ENCODE measurements around the gene HOXB2.
"Not testable (repeated sequence)": the region's sequence is repeated elsewhere in the genome, so short reads cannot be mapped to it uniquely, and the experiment has no call there.

HOXB2 gene

GRCh38 chr17:48513097-48513496, 31.8 kb downstream of the HOXB2 start:
- no peak for DNase-seq

GRCh38 chr17:48510761-48511604, 33.9 kb downstream of the HOXB2 start:
- no peak for DNase-seq

GRCh38 chr17:48510381-48510760, 34.5 kb downstream of the HOXB2 start:
- no peak for DNase-seq

GRCh38 chr17:48509708-48510107, 35.2 kb downstream of the HOXB2 start:
- DNase-seq, result not testable (repeated sequence)

DNA sequence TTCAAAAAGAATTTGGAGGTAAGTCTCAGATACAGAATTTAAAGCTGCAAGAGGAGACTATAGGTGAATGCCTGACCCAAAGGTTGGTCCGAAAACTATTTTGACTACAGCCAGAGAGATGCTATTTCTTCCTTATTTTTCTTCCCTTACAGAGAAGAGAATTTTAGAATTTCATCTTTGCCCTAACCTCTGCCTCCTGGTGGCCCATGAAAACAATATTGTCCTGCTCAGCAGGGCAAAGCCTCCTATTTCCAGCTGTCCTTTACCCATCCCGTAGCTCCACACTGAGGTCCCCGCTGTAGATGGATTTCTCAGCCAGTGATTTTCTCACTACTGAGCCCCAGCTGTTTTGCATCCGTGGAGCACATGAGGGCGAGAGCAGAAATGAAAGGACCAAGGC, 38.7 kb downstream of the HOXB2 start:
- DNase-seq, result no peak

DNA sequence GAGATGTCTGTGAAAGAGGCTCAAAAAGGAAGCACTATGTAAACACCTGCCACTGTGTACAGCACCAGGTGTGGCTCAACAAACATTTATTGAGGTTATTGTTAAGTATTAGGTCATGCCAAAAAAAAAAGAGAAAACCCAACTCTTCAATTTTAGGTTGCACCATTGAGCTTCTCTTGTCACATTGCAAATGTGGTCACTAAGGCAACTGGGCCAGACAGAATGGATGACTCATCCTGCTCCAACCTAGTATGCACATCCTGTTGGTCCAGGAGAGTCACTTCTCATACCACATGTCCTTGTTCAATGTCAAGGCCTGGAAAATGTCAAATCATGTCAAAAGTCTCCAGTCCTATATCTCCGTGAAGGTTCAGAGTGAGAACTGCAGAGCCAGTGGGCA, 39.1 kb downstream of the HOXB2 start:
- DNase-seq, result no peak

DNA sequence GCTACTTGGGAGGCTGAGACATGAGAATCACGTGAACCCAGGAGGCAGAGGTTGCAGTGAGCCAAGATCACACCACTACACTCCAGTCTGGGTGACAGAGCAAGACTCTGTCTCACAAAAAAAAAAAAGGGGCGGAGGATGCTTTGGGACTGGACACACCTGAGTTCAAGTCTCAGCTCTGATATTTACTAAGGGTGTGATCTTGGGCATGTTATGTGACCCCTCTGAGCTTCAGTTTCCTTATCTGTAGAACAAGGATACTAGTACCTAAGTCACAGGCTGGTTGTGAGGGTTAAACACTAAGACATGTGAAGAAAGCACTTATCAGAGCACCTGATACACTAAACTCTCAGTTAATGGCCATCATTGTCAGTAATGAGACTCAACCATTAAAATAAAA, 40.0 kb downstream of the HOXB2 start:
- no peak for DNase-seq

DNA sequence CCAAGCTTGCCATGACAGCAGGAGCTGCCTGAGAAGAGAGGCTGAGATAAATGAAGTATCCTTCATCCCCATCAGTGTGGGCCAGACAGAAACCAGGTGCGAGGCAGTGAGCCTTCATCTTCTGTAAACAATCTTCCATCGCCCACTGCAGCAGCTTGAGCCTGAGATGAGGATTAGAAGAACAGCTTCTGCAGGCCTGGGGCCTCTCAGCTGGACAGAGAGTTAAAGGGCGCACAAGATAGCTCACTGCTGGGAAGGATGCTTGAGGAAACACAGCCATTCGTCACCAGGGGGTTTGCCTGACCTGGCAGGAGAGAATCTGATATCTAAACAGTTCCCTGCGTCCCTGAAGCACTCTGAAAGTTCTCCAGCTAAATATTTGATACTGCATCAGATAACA, 41.2 kb downstream of the HOXB2 start:
- no peak for DNase-seq

DNA sequence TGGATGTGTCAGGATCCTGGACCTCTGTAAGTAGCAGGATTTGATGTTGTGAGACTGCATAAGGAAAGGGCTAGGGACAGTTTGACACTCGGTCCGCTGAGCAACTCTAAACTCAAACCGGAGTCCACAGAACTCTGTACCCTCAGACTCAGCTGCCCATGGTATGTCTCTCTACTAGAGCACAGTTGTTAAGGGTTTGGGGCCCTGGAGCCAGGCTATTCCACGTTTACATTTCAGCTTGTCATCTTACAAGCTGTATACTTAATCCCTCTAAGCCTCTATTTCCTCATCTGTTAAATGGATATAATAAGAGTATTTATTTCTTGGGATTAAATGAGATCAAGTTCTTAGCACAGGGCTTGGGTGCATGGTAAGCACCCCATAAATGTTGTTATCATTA, 42.0 kb downstream of the HOXB2 start:
- no peak for DNase-seq

DNA sequence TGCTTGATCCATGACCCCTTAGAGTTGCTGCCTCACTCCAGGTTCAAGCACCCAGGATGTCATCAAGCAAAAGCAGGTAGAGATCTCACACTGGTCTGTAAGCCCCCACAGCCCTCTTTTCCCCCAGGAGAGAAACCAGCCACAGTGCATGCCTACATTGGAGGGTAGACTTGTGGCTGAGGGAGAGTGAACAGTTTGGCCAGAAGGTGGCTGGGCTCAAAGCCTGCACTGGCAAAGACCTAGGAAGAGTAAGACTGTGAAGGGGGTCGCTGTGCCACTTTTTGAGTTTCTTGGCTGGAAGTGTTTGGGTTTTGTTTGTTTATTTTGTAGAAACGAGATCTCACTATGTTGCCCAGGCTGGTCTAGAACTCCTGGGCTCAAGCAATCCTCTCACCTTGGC, 42.6 kb downstream of the HOXB2 start:
- no peak for DNase-seq

- no peak for DNase-seq
Observed at GRCh38 chr17:48500435-48501426, 44.2 kb downstream of the HOXB2 start.

- no peak for DNase-seq
Observed at GRCh38 chr17:48499735-48500434, 45.0 kb downstream of the HOXB2 start.

GRCh38 chr17:48499248-48499647, 45.7 kb downstream of the HOXB2 start:
- no peak for DNase-seq

- no peak for DNase-seq
Observed at GRCh38 chr17:48498164-48498850, 46.6 kb downstream of the HOXB2 start.

DNA sequence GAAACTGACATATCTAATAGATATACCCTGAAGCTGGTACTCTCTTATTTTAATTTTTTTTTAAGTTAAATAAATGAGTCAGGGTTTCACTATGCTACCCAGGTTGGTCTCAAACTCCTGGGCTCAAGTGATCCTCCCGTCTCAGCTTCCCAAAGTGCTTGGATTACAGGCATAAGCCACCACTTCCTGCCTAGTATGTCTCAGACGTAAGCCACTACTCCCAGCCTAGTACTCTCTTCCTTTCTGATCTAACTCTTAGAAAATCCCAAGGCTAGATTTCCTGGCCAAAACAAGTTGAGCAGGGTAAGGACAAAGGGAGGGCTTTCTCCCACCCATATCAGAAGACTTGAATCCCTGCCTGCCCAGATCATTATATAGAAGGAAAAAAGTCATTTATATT, 47.8 kb downstream of the HOXB2 start:
- no peak for DNase-seq

- DNase-seq, result no peak
Observed at GRCh38 chr17:48494335-48494734, 50.6 kb downstream of the HOXB2 start.
